Measurements from ENCODE around the gene ENPP5. TPM values are rescaled to one million over a fixed set of nuclear protein-coding genes. Genes with fewer than 3 reads are reported as not detected.

ENPP5 gene
- total and polyA plus RNA-seq, 3 experiments from 2014 or later, result 0.42 to 9.4 (median 0.48) TPM

Other genes starting within 250 kb of the ENPP5 start
- gene CLIC5, start 155.1 kb downstream of the ENPP5 start, total RNA-seq, result 1 to 10 TPM; 6.4 to 7.2 TPM
- gene CLIC5, start 155.1 kb downstream of the ENPP5 start, polyA plus RNA-seq, result 4.8 TPM
- gene ENPP4, start 41.0 kb downstream of the ENPP5 start, total RNA-seq, result 10 to 100 TPM; 13.0 to 13.2 TPM
- gene ENPP4, start 41.0 kb downstream of the ENPP5 start, polyA plus RNA-seq, result 11.1 TPM